Breast epithelium (tissue), 4 donors: ENCODE results near the gene ARPC2. TPM values are rescaled to one million over a fixed set of nuclear protein-coding genes. Genes with fewer than 3 reads are reported as not detected.

Experiments
- DNase-seq, 2 donors: peaks; one replicate each; pipeline ENCODE4 v3.0.0-alpha.2; 2019; ENCODE audit warnings: low spot score in 2 of 2
- H3K27ac ChIP-seq, 2 donors: fragments of 200-600 bp; sonication (generic) in 1 of 2; one replicate each; pipeline ENCODE4 v1.5.1; 2016 to 2019; ENCODE audit warnings: mild to moderate bottlenecking in 1 of 2
- H3K27me3 ChIP-seq, 2 donors: fragments of 200-600 bp; sonication (generic) in 1 of 2; one replicate each; pipeline versions ENCODE4 v1.5.1 to v1.6.0; 2017 to 2019; ENCODE audit warnings: control low read depth in 1 of 2, mild to moderate bottlenecking in 1 of 2
- H3K36me3 ChIP-seq: fragments of 200-600 bp; one replicate; pipeline ENCODE4 v1.5.1; 2019
- H3K4me1 ChIP-seq, 2 donors: fragments of 200-600 bp; sonication (generic); one replicate each; pipeline ENCODE4 v1.5.1; 2016 to 2019; ENCODE audit warnings: control low read depth in 1 of 2
- H3K4me3 ChIP-seq, 3 donors: fragments of 200-600 bp; sonication (generic); 1 replicate in 2 of 3; 2 replicates in 1 of 3; pipeline ENCODE4 v1.5.1; 2016 to 2019; ENCODE audit warnings: mild to moderate bottlenecking in 3 of 3, moderate library complexity in 2 of 3
- H3K9me3 ChIP-seq, 2 donors: fragments of 200-600 bp; sonication (generic) in 1 of 2; one replicate each; pipeline ENCODE4 v1.5.1; 2016 to 2019; ENCODE audit warnings: control low read depth in 1 of 2
- POLR2A ChIP-seq: fragments of 450-650 bp; IDR thresholded peaks from one replicate; pipeline ENCODE4 v1.6.1; 2016; ENCODE audit warnings: antibody characterized with exemption, mild to moderate bottlenecking, moderate library complexity
- POLR2AphosphoS5 ChIP-seq, 3 donors: sonication (generic); formaldehyde crosslinking; IDR thresholded peaks; one replicate each; pipeline ENCODE4 v1.6.1; 2017; ENCODE audit warnings: antibody characterized with exemption in 3 of 3
- intact Hi-C: fragments of 100-400 bp; cut with DNase I; formaldehyde crosslinking; loops from one replicate; pipeline ENCODE4 v1.15.1; 2023; ENCODE audit warnings: low total_unique reads
- total RNA-seq, 3 donors: library from RNA; depleted of rRNA; stranded (reverse); fragments of >200 nt; gene quantifications; one replicate each; pipeline ENCODE4 v1.1.0, GENCODE V29; 2016
- TF ChIP-seq, protein P1 (sequence below), 3 donors: fragments of 450-650 bp; IDR thresholded peaks; one replicate each; pipeline ENCODE4 v1.5.1; 2016 to 2017; ENCODE audit warnings: antibody characterized with exemption in 3 of 3, mild to moderate bottlenecking in 3 of 3, moderate library complexity in 3 of 3

ARPC2 gene
- total RNA-seq, 3 donors from 2014 or later: 212 to 336 (median 248) TPM

DNA sequence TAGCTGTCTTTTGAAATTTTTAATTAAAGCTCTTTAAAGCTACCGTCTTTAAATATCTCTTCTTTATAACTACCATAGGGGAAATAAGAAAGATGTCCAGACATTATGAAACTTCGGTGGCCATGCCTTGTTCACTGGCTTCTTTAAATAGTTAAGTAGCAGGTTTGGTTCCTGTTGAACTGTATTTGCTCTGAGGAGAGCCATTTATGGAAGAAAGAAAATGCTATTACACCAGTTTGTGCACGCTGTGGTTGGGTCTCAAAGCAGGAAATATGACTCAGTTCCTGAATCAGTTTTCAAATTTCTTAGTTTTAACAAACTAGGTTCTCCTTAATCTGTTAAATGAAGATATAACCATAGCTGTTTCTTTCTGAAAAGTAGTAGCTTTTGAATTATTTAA, 12.2 kb downstream of the ARPC2 start:
- TF ChIP-seq POLR2AphosphoS5 (IDR thresholded peaks at IDR 0.05): no peak
- TF ChIP-seq, protein P1, sequence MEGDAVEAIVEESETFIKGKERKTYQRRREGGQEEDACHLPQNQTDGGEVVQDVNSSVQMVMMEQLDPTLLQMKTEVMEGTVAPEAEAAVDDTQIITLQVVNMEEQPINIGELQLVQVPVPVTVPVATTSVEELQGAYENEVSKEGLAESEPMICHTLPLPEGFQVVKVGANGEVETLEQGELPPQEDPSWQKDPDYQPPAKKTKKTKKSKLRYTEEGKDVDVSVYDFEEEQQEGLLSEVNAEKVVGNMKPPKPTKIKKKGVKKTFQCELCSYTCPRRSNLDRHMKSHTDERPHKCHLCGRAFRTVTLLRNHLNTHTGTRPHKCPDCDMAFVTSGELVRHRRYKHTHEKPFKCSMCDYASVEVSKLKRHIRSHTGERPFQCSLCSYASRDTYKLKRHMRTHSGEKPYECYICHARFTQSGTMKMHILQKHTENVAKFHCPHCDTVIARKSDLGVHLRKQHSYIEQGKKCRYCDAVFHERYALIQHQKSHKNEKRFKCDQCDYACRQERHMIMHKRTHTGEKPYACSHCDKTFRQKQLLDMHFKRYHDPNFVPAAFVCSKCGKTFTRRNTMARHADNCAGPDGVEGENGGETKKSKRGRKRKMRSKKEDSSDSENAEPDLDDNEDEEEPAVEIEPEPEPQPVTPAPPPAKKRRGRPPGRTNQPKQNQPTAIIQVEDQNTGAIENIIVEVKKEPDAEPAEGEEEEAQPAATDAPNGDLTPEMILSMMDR (IDR thresholded peaks at IDR 0.05): no peak
- intact Hi-C loops: no loop called here
- no peak for DNase-seq
- peak overlapping the region in 1 of 2 donors; percentile 23 for H3K27ac ChIP-seq
- no peak overlapping the region for H3K4me3 ChIP-seq
- H3K36me3 ChIP-seq: no peaks in the 10 kb centered on the region
- no peaks in the 10 kb centered on the region for H3K9me3 ChIP-seq
- no peaks in the 10 kb centered on the region for H3K4me1 ChIP-seq
- no peaks in the 10 kb centered on the region for H3K27me3 ChIP-seq

DNA sequence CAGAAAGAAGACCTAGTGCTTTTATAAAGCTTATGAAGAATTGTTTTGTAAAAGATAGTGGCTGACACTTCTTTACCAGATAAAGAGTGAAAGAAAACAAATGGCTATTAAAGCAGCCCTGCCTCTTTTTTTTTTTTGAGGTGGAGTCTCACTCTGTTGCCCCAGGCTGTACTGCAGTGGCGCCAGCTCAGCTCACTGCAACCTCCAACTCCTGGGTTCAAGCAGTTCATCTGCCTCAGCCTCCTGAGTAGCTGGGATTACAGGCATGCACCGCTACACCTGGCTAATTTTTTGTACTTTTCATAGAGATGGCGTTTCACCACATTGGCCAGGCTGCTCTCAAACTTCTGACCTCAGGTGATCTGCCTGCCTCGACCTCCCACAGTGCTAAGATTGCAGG, 12.9 kb downstream of the ARPC2 start:
- Histone ChIP-seq H3K36me3 (no peaks in the 10 kb centered on the region), H3K4me1 (no peaks in the 10 kb centered on the region), H3K9me3 (no peaks in the 10 kb centered on the region), H3K4me3 (no peak overlapping the region), H3K27me3 (no peaks in the 10 kb centered on the region), H3K27ac (peak overlapping the region; percentile 23)
- intact Hi-C loops: no loop called here
- no peak for DNase-seq
- TF ChIP-seq, protein P1 (IDR thresholded peaks at IDR 0.05): no peak
- TF ChIP-seq POLR2A (no peak), POLR2AphosphoS5 (IDR thresholded peaks at IDR 0.05) (no peak)

GRCh38 chr2:218230882-218231281, 13.9 kb downstream of the ARPC2 start:
- TF ChIP-seq, protein P1 (IDR thresholded peaks at IDR 0.05): no peak
- TF ChIP-seq POLR2A: no peak
- no peak for TF ChIP-seq POLR2AphosphoS5 (IDR thresholded peaks at IDR 0.05)
- Histone ChIP-seq H3K27me3 (no peaks in the 10 kb centered on the region), H3K27ac (no peak overlapping the region)

GRCh38 chr2:218233543-218233942, 16.6 kb downstream of the ARPC2 start:
- no peaks in the 10 kb centered on the region for H3K36me3 ChIP-seq
- H3K27ac ChIP-seq: no peak overlapping the region
- no peak for TF ChIP-seq POLR2AphosphoS5 (IDR thresholded peaks at IDR 0.05)
- TF ChIP-seq, protein P1 (IDR thresholded peaks at IDR 0.05): no peak
- no peak for TF ChIP-seq POLR2A
- H3K4me1 ChIP-seq: no peaks in the 10 kb centered on the region
- H3K27me3 ChIP-seq: no peaks in the 10 kb centered on the region
- no peaks in the 10 kb centered on the region for H3K9me3 ChIP-seq
- no peak overlapping the region for H3K4me3 ChIP-seq
- intact Hi-C loops: no loop called here
- no peak for DNase-seq

More at GRCh38 chr2:218230882-218231281, 13.9 kb downstream of the ARPC2 start:
- no peaks in the 10 kb centered on the region for H3K4me1 ChIP-seq
- no peak overlapping the region for H3K4me3 ChIP-seq
- H3K9me3 ChIP-seq: no peaks in the 10 kb centered on the region
- DNase-seq: no peak
- H3K36me3 ChIP-seq: no peaks in the 10 kb centered on the region
- intact Hi-C loops: no loop called here

GRCh38 chr2:218234521-218234920, 17.5 kb downstream of the ARPC2 start:
- TF ChIP-seq, protein P1 (IDR thresholded peaks at IDR 0.05): no peak
- TF ChIP-seq POLR2AphosphoS5 (IDR thresholded peaks at IDR 0.05): no peak
- no peak for TF ChIP-seq POLR2A
- DNase-seq: no peak
- intact Hi-C loops: no loop called here
- Histone ChIP-seq H3K36me3 (no peaks in the 10 kb centered on the region), H3K27ac (no peak overlapping the region), H3K4me1 (no peaks in the 10 kb centered on the region), H3K4me3 (no peak overlapping the region), H3K27me3 (no peaks in the 10 kb centered on the region), H3K9me3 (no peaks in the 10 kb centered on the region)
